ENCODE data around the gene PEX3.

DNA sequence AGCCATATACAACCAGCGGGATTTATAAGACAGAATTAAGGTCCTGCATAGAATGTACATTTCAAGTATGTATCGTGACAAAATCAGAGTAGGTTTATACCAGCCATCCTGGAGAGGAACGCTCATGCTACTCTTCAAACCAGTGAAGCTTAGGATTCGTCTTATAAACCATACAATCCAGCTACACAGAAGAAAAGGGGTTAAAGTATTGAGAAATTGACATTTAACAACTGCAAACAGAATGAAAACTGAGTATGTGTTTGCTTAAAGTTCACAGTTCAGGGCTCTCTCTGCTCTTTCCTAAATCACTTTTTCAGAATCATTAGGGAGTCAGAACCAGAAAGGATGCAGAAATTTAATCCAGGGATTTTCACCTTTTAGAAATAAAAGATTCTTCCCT, 18.0 kb upstream of the PEX3 start:
- TF ChIP-seq POLR2A (IDR thresholded peaks at IDR 0.05), result no peak
- TF ChIP-seq, protein P1, sequence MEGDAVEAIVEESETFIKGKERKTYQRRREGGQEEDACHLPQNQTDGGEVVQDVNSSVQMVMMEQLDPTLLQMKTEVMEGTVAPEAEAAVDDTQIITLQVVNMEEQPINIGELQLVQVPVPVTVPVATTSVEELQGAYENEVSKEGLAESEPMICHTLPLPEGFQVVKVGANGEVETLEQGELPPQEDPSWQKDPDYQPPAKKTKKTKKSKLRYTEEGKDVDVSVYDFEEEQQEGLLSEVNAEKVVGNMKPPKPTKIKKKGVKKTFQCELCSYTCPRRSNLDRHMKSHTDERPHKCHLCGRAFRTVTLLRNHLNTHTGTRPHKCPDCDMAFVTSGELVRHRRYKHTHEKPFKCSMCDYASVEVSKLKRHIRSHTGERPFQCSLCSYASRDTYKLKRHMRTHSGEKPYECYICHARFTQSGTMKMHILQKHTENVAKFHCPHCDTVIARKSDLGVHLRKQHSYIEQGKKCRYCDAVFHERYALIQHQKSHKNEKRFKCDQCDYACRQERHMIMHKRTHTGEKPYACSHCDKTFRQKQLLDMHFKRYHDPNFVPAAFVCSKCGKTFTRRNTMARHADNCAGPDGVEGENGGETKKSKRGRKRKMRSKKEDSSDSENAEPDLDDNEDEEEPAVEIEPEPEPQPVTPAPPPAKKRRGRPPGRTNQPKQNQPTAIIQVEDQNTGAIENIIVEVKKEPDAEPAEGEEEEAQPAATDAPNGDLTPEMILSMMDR (IDR thresholded peaks at IDR 0.05), result no peak
